GM12878 (cell line): ENCODE results near the gene CBLN3. TPM values are rescaled to one million over a fixed set of nuclear protein-coding genes. Genes with fewer than 3 reads are reported as not detected.

ENCODE experiments used
- ATAC-seq: fragments of 200-7000 bp; cut with Tn5 transposase; 3 replicates; pipeline ENCODE4 v1.9.1; 2020; ENCODE audit warnings: mild to moderate bottlenecking, moderate library complexity
- BruUV-seq: library from RNA; stranded (reverse); fragments of 400-500 nt; replicated peaks from 2 replicates; lab custom pipeline; 2021; lab: Mats Ljungman, UMichigan
- CTCF ChIA-PET: fragments of 300-600 bp; sonication (Branson Sonifier 250); formaldehyde crosslinking; extraction: SDS; loops from one replicate; lab custom pipeline; 2021; ENCODE audit warnings: inconsistent platforms; lab: Yijun Ruan, JAX
- POLR2A ChIA-PET: fragments of 350-600 bp; formaldehyde crosslinking; extraction: SDS; loops from one replicate; lab custom pipeline; 2021; ENCODE audit warnings: inconsistent platforms; lab: Charles Lee
- RAD21 ChIA-PET: fragments of 300-600 bp; sonication (Branson Sonifier 250); formaldehyde crosslinking; loops from one replicate; lab custom pipeline; 2023; ENCODE audit warnings: antibody characterized with exemption; ENCODE audit not compliant: unreplicated experiment; lab: Charles Lee
- SMC1A ChIA-PET: fragments of 300-600 bp; sonication (Branson Sonifier 250); formaldehyde crosslinking; loops from one replicate; lab custom pipeline; 2023; ENCODE audit not compliant: unreplicated experiment, uncharacterized antibody; lab: Charles Lee
- DNase-seq: peaks from one replicate; pipeline ENCODE4 v3.0.0-alpha.2; 2011; ENCODE audit warnings: low read depth, low spot score
- FAIRE-seq: peaks from 3 replicates; lab custom pipeline; 2011; peaks lifted over from hg19 to GRCh38; lab: Jason Lieb, UNC
- H2AFZ ChIP-seq: 2 replicates; pipeline ENCODE4 v1.6.0; 2011; ENCODE audit warnings: low read depth, low read length, control low read depth; ENCODE audit not compliant: control insufficient read depth
- H3K27ac ChIP-seq: 2 replicates; pipeline ENCODE4 v1.5.1; 2011; ENCODE audit warnings: control low read depth; ENCODE audit not compliant: control insufficient read depth, insufficient read depth
- H3K27me3 ChIP-seq, 2 experiments: replicated peaks in 1 of 2; 2 replicates each; pipeline versions ENCODE4 v1.6.0 to v1.6.1; 2011; ENCODE audit warnings: low read length in 1 of 2; ENCODE audit not compliant: control insufficient read depth in 2 of 2, insufficient read depth in 2 of 2
- H3K36me3 ChIP-seq, 2 experiments: 2 replicates each; pipeline ENCODE4 v1.5.1; 2011; ENCODE audit warnings: low read length in 1 of 2; ENCODE audit not compliant: control insufficient read depth in 2 of 2, insufficient read depth in 2 of 2
- H3K4me1 ChIP-seq: 2 replicates; pipeline ENCODE4 v1.6.1; 2011; ENCODE audit warnings: mild to moderate bottlenecking, low read length, moderate library complexity, mixed read lengths; ENCODE audit not compliant: control insufficient read depth, insufficient read depth
- H3K4me2 ChIP-seq: 2 replicates; pipeline ENCODE4 v1.6.0; 2011; ENCODE audit warnings: control low read depth; ENCODE audit not compliant: control insufficient read depth, insufficient read depth
- H3K4me3 ChIP-seq: fragments of 200-600 bp; sonication (generic); 2 replicates; pipeline ENCODE4 v1.5.1; 2016
- H3K79me2 ChIP-seq: 2 replicates; pipeline ENCODE4 v1.6.0; 2011; ENCODE audit warnings: low read length; ENCODE audit not compliant: control insufficient read depth, insufficient read depth
- H3K9ac ChIP-seq: 2 replicates; pipeline ENCODE4 v1.8.0; 2011; ENCODE audit warnings: low read length, control low read depth, mixed read lengths; ENCODE audit not compliant: control insufficient read depth, insufficient read depth
- H3K9me3 ChIP-seq: replicated peaks from 3 replicates; pipeline ENCODE4 v1.5.1; 2011; ENCODE audit warnings: mild to moderate bottlenecking, low read length; ENCODE audit not compliant: control insufficient read depth, insufficient read depth
- H4K20me1 ChIP-seq: 2 replicates; pipeline ENCODE4 v1.6.0; 2011; ENCODE audit not compliant: control insufficient read depth, insufficient read depth
- CEBPB ChIP-seq, 2 experiments: fragments of 150-350 bp in 1 of 2; IDR thresholded peaks; 2 replicates each; pipeline ENCODE4 v1.6.1; 2012 to 2014; ENCODE audit warnings: low read depth in 2 of 2, low read length in 2 of 2, borderline replicate concordance in 1 of 2, inconsistent platforms in 1 of 2
- IRF3 ChIP-seq: fragments of 450-650 bp; IDR thresholded peaks from 2 replicates; pipeline ENCODE4 v1.6.1; 2014; ENCODE audit warnings: mild to moderate bottlenecking
- KAT2A ChIP-seq: conservative IDR thresholded peaks from 2 replicates; pipeline ENCODE4 v1.6.1; 2011; ENCODE audit warnings: low read depth, low read length; ENCODE audit not compliant: control insufficient read depth
- MEF2B ChIP-seq: fragments of 450-650 bp; IDR thresholded peaks from 2 replicates; pipeline ENCODE4 v1.6.1; 2018; ENCODE audit warnings: mild to moderate bottlenecking, moderate library complexity; ENCODE audit not compliant: partially characterized antibody, poor library complexity, severe bottlenecking
- PML ChIP-seq: IDR thresholded peaks from 2 replicates; pipeline ENCODE4 v1.6.1; 2012; ENCODE audit warnings: low read length, inconsistent platforms
- POLR2AphosphoS2 ChIP-seq: IDR thresholded peaks from 2 replicates; pipeline ENCODE4 v1.6.1; 2011; ENCODE audit warnings: low read depth, mild to moderate bottlenecking, low read length, improper control_type of control experiment, moderate library complexity
- RB1 ChIP-seq: fragments of 450-650 bp; formaldehyde crosslinking; IDR thresholded peaks from 2 replicates; pipeline ENCODE4 v1.6.1; 2017; ENCODE audit warnings: mild to moderate bottlenecking, borderline replicate concordance
- RCOR1 ChIP-seq: conservative IDR thresholded peaks from 2 replicates; pipeline ENCODE4 v1.6.1; 2012; ENCODE audit warnings: low read depth, low read length, improper control_type of control experiment
- TCF7 ChIP-seq: IDR thresholded peaks from 2 replicates; pipeline ENCODE4 v1.6.1; 2014; ENCODE audit warnings: antibody characterized with exemption, borderline replicate concordance
- WGBS: methylation state at CpG from one replicate; pipeline ENCODE4 v1.1.6; 2016; ENCODE audit warnings: low lambda C conversion rate; ENCODE audit not compliant: insufficient replicate concordance, insufficient coverage; ENCODE audit errors: missing lambda C conversion rate; 5-methylcytosine and 5-hydroxymethylcytosine counted together
- in situ Hi-C: fragments of 300-500 bp; cut with MboI; formaldehyde crosslinking; loops from 9 replicates; pipeline ENCODE4 v1.14.3; 2018; ENCODE audit warnings: mixed read lengths
- intact Hi-C: fragments of 100-400 bp; cut with micrococcal nuclease; formaldehyde crosslinking; loops from one replicate; pipeline ENCODE4 v1.14.2; 2022; ENCODE audit not compliant: unreplicated experiment
- polyA plus RNA-seq, 11 experiments: library from polyadenylated mRNA; depleted of rRNA in 4 of 11; unstranded in 6 of 11; stranded (reverse) in 5 of 11; fragments of >200 nt; fragmentation: Nextera tagmentation in 4 of 11; fragmentation: Illumina TruSeq in 1 of 11; extraction: Ambion mirVana in 4 of 11; extraction: Trizol in 1 of 11; gene quantifications; 1 replicate in 1 of 11; 2 replicates in 10 of 11; pipeline versions ENCODE4 v1.2.1 to v1.2.3, GENCODE V29; 2011 to 2016; ENCODE audit warnings: inconsistent platforms in 2 of 11, missing spikeins in 2 of 11, low read depth in 1 of 11
- total RNA-seq, 4 experiments: library from RNA; depleted of rRNA in 3 of 4; stranded (reverse); fragments of >200 nt in 3 of 4; fragmentation: Illumina TruSeq in 1 of 4; extraction: Trizol in 1 of 4; gene quantifications; 2 replicates each; pipeline versions ENCODE4 v1.2.1 to v1.2.3, GENCODE V29; 2013 to 2021
- TF ChIP-seq, protein P1 (sequence below): IDR thresholded peaks from 2 replicates; pipeline ENCODE4 v1.6.1; 2012; ENCODE audit warnings: low read length, inconsistent platforms

Gene CBLN3
- total and polyA plus RNA-seq, 10 of the 15 experiments (the other 5 are each of a cell fraction or from before 2014, with no cell fraction given), result 0.16 to 4.9 (median 1.3) TPM

DNA sequence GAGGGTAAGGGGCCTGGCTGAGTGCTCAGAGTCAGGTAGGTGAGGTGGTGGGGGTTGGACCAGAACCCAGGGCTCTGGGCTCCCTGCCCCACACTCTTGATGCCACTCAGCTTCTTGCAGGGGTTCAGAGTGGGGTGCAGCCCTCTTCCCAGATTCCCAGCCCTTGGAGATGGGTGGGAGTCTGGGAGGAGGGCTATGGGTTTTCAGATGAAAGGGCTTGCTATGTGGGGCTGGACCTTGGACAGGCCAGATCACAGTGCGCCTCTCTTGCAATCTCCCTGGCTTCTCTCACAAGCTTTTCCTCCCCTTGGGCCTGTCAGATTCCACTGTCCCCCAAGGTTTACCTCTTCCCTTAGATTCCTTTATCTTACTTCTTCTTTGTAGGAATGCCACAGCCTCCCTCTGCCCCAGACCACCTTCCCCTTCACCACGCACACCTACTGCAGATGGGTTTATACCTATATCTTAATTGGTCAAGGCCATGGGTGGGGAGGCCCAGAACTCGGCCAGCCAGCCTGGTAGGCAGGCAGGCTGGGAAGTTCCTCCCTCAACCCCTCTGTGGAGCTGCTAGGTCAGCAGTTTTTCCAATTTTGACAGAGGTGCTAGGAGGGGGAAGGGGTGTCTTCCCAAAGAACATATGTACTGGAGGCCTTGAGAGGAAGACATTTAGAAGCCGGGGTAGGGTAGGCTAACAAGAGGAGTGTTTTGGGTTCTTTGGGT is 29.3 kb downstream of the CBLN3 start (continued):
- TF ChIP-seq RB1 (no peak), IRF3 (no peak), RCOR1 (no peak), CEBPB (IDR thresholded peaks at IDR 0.05; ENCODE audit: borderline replicate concordance in 1 of 2, low read depth in 2 of 2, low read length in 2 of 2) (no peak), MEF2B (no peak), KAT2A (no peak)
- TF ChIP-seq, protein P1, sequence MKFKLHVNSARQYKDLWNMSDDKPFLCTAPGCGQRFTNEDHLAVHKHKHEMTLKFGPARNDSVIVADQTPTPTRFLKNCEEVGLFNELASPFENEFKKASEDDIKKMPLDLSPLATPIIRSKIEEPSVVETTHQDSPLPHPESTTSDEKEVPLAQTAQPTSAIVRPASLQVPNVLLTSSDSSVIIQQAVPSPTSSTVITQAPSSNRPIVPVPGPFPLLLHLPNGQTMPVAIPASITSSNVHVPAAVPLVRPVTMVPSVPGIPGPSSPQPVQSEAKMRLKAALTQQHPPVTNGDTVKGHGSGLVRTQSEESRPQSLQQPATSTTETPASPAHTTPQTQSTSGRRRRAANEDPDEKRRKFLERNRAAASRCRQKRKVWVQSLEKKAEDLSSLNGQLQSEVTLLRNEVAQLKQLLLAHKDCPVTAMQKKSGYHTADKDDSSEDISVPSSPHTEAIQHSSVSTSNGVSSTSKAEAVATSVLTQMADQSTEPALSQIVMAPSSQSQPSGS, result no peak

DNA sequence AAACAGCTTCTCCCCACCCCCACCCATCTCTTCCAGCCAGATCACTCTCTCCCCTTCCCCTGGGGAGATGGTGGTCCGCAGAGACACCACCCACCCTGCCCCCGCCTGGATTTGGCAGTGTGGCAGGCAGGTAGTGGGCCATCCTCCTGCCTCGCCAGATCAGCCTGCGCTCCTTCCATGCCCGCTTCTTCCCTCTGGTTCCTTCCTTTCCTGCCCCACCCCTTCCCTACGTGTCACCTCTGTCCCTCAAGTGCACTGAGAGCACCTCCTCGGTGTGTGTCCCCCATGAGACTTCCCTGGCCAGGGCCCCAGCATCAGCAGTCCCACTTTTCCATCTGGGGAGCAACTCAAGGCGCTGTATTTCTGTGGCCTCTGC is 30.0 kb downstream of the CBLN3 start:
- ChIA-PET SMC1A (no interaction called here), CTCF (no interaction called here), RAD21 (no interaction called here), POLR2A (no interaction called here)
- Histone ChIP-seq H3K4me3 (no peak overlapping the region), H3K79me2 (no peaks in the 10 kb centered on the region), H3K9me3 (no peaks in the 10 kb centered on the region), H3K27ac (no peak overlapping the region), H4K20me1 (no peaks in the 10 kb centered on the region), H3K4me2 (no peak overlapping the region), H2AFZ (no peak overlapping the region), H3K27me3 (peaks cover 4 to 8% of the 10 kb centered on the region in 2 experiments), H3K36me3 (no peaks in the 10 kb centered on the region), H3K9ac (no peak overlapping the region), H3K4me1 (no peaks in the 10 kb centered on the region)
- FAIRE-seq, result no peak
- no peak for DNase-seq
- ATAC-seq, result no peak; the same call in 2 of the 3 replicates
- intact Hi-C loops, result no loop called here
- TF ChIP-seq POLR2AphosphoS2 (no peak), TCF7 (no peak), PML (no peak)
- 55% methylated on average over 5 of the region's 8 CpGs for WGBS
- BruUV-seq, result no TSS peak
- in situ Hi-C loops, result no loop called here
